Measurements from ENCODE around the gene OR8H1. TPM values are rescaled to one million over a fixed set of nuclear protein-coding genes. Genes with fewer than 3 reads are reported as not detected.

Gene OR8H1
- not detected in 2 replicates for total RNA-seq (2014; rRNA removed; shearing (Covaris generic))
- polyA plus RNA-seq (2016; fragmentation: Nextera tagmentation; extraction: Ambion mirVana) = not detected in 2 replicates
- long read RNA-seq = 0 reads

GRCh38 chr11:56292154-56292553, at the start of gene OR8H1:
Gene OR8H1 (minus strand): TSS chr11:56292254. CDS start chr11:56291062, 1,192 bp downstream.
- H3K4me1 ChIP-seq (ENCODE audit: insufficient read depth) = peaks cover 22% of the 10 kb centered on the region; the same call in 1 of the 2 replicates
- ATAC-seq = no peak
- no peaks in the 10 kb centered on the region for H3K9me2 ChIP-seq (ENCODE audit: insufficient read depth)
- H4K20me1 ChIP-seq (replicated peaks; ENCODE audit: insufficient read depth) = no peaks in the 10 kb centered on the region
- Mint-ChIP-seq H3K9me3 (no peaks in the 10 kb centered on the region), H3K36me3 (ENCODE audit: low read depth) (no peaks in the 10 kb centered on the region), H3K27me3 (ENCODE audit: insufficient read depth, low read depth, poor library complexity) (no peaks in the 10 kb centered on the region), H3K4me3 (no peak within 1 kb of the TSS), H3K27ac (no peak within 1 kb of the TSS), H3K4me1 (peaks cover 13% of the 10 kb centered on the region; the same call in 2 of the 3 replicates)
- no peaks in the 10 kb centered on the region for H3F3A ChIP-seq (replicated peaks; ENCODE audit: low read depth)
- H3K79me2 ChIP-seq (replicated peaks; ENCODE audit: insufficient read depth) = no peaks in the 10 kb centered on the region
- no peak for TF ChIP-seq EZH2 (IDR thresholded peaks at IDR 0.05; ENCODE audit: low read depth, unreplicated experiment)
- no peak for TF ChIP-seq JUNB (IDR thresholded peaks at IDR 0.05; ENCODE audit: unreplicated experiment)
- no peak for TF ChIP-seq ETS1 (IDR thresholded peaks at IDR 0.05)
- TF ChIP-seq CREB1 (CRISPR knock-in tag; IDR thresholded peaks at IDR 0.05; ENCODE audit: low read depth) = no peak
- no peak for TF ChIP-seq EZH2phosphoT487 (IDR thresholded peaks at IDR 0.05; ENCODE audit: unreplicated experiment)
- TF ChIP-seq STAT1 (IDR thresholded peaks at IDR 0.05; ENCODE audit: unreplicated experiment) = no peak
- TF ChIP-seq POLR2AphosphoS5 (IDR thresholded peaks at IDR 0.05; ENCODE audit: low read depth) = no peak
- no peak for TF ChIP-seq NANOG (IDR thresholded peaks at IDR 0.05; ENCODE audit: borderline replicate concordance)
- no peak for TF ChIP-seq ZNF462 (CRISPR knock-in tag; IDR thresholded peaks at IDR 0.05)
- TF ChIP-seq CTCF (conservative IDR thresholded peaks at IDR 0.05; ENCODE audit: low read depth in 2 of 2) = no peak
- no peak for TF ChIP-seq ZNF331 (CRISPR knock-in tag; IDR thresholded peaks at IDR 0.05; ENCODE audit: low read depth)
- no peak for TF ChIP-seq ZNF114 (CRISPR knock-in tag; IDR thresholded peaks at IDR 0.05)
- H3K4me3 ChIP-seq = no peak within 1 kb of the TSS
- no peaks in the 10 kb centered on the region for H3K36me3 ChIP-seq (ENCODE audit: insufficient read depth)
- no peak within 1 kb of the TSS for H3K27ac ChIP-seq (ENCODE audit: low read depth)
- no peak within 1 kb of the TSS for H2AFZ ChIP-seq
- H3K27me3 ChIP-seq (ENCODE audit: insufficient read depth) = no peaks in the 10 kb centered on the region
- no peak for DNase-seq (ENCODE audit: low spot score)
- no peak within 1 kb of the TSS for H3K4me2 ChIP-seq
